ENCODE data around the gene AP3S2.

The AP3S2 gene

GRCh38 chr15:89806210-89806558, 87.6 kb downstream of the AP3S2 start:
- H3K4me3 ChIP-seq (replicated peaks; ENCODE audit: low read depth, low read length), result no peak overlapping the region
- no peaks in the 10 kb centered on the region for H3K27me3 ChIP-seq (replicated peaks; ENCODE audit: control insufficient read depth, insufficient read depth, low read length)
- DNase-seq (ENCODE audit: extremely low read depth, insufficient read length), result no peak
- TF ChIP-seq, protein P1, sequence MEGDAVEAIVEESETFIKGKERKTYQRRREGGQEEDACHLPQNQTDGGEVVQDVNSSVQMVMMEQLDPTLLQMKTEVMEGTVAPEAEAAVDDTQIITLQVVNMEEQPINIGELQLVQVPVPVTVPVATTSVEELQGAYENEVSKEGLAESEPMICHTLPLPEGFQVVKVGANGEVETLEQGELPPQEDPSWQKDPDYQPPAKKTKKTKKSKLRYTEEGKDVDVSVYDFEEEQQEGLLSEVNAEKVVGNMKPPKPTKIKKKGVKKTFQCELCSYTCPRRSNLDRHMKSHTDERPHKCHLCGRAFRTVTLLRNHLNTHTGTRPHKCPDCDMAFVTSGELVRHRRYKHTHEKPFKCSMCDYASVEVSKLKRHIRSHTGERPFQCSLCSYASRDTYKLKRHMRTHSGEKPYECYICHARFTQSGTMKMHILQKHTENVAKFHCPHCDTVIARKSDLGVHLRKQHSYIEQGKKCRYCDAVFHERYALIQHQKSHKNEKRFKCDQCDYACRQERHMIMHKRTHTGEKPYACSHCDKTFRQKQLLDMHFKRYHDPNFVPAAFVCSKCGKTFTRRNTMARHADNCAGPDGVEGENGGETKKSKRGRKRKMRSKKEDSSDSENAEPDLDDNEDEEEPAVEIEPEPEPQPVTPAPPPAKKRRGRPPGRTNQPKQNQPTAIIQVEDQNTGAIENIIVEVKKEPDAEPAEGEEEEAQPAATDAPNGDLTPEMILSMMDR (IDR thresholded peaks at IDR 0.05; ENCODE audit: insufficient read depth, low read length, poor library complexity, severe bottlenecking), result no peak
- no peaks in the 10 kb centered on the region for H3K36me3 ChIP-seq (ENCODE audit: control insufficient read depth, insufficient read depth, low read length)

DNA sequence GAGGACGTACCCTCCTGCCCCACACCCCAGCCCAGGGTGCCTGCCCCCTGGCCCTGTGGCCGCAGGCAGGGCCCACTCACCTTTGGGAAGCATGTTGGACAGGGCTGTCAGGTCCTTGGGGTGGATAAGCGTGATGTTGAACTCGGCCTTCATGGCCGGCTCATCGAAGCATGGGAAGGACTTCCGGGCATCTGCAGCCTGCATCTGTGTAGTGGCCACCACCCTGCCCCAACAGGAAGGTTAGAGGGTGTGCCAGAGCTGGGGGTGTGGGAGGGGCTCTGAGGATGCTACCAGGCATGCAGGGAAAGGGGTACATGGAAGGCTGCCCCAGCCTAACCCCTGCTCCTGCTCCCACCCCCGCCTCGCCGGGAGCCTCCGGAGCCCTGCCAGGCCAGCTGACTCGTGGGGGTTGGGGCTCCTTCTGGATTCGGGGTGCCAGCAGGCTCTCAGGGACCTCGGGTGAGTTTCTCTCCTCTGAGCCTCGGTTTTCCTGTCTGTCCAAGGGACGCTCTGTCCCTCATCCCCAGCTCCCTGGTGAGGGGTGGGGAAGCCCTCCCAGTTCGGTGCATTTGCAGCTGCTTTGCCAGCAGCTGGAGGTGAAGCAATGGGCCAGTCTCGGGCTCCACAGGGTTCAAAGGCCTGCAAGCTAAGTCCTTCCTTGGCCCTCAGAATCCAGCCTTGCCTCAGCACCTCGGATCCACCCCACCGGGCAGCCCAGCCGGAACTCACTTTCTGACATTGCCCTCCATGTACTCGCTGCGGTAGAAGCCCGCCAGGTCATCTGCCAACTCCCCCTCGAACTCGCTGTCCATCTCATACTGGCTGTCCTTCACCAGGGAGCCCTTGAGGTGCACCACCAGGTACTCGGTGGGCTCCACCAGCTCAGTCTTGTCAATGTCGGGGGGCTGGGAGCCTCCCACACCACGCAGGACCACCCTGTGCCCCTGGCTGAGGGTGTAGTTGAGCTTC, 88.3 kb downstream of the AP3S2 start:
- DNase-seq (ENCODE audit: extremely low read depth, insufficient read length), result no peak
- Histone ChIP-seq H3K4me3 (replicated peaks; ENCODE audit: low read depth, low read length) (no peak overlapping the region), H3K27me3 (replicated peaks; ENCODE audit: control insufficient read depth, insufficient read depth, low read length) (no peaks in the 10 kb centered on the region), H3K36me3 (ENCODE audit: control insufficient read depth, insufficient read depth, low read length) (no peaks in the 10 kb centered on the region)
- TF ChIP-seq, protein P1 (IDR thresholded peaks at IDR 0.05; ENCODE audit: insufficient read depth, low read length, poor library complexity, severe bottlenecking), result no peak

DNA sequence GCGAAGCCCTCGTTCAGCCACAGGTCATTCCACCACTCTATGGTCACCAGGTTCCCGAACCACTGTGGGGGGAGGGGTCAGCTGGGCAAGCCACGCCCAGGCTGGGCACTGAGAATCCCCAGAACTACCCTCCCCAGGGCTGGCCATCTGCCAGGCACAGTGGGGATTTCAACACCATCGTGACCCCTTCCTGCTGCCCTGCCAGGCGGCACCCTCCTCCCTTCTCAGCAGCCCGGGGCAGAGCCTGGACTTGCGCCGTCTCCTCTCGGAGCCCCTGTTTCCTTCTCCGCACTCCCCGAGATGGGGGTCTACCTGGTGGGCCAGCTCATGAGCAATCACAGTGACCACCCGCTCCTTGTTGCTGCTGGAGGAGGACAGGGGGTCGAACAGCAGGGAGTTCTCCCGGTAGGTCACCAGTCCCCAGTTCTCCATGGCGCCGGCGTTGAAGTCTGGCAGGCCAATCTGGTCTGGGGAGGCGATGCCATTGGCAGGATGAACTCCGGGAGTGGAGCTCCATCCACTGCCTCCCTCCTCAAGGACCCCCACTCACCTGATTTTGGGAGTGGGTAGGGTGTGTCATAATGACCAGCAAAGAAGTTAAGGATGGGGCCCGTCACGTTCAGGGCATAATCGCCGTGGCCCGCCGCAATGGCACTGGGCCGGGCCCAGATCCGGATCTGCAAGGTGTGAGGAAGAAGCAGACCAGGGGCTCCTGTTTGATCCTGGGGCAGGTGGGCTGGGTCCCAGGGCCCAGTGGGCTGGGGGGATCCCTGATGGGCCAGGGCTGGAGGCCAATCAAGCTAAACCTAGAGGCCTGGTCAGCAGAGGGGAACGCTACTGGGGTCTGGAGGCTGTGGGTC, 89.6 kb downstream of the AP3S2 start:
- H3K4me3 ChIP-seq (replicated peaks; ENCODE audit: low read depth, low read length), result no peak overlapping the region
- no peak for DNase-seq (ENCODE audit: extremely low read depth, insufficient read length)
- TF ChIP-seq, protein P1 (IDR thresholded peaks at IDR 0.05; ENCODE audit: insufficient read depth, low read length, poor library complexity, severe bottlenecking), result no peak
- no peaks in the 10 kb centered on the region for H3K36me3 ChIP-seq (ENCODE audit: control insufficient read depth, insufficient read depth, low read length)
- H3K27me3 ChIP-seq (replicated peaks; ENCODE audit: control insufficient read depth, insufficient read depth, low read length), result no peaks in the 10 kb centered on the region

DNA sequence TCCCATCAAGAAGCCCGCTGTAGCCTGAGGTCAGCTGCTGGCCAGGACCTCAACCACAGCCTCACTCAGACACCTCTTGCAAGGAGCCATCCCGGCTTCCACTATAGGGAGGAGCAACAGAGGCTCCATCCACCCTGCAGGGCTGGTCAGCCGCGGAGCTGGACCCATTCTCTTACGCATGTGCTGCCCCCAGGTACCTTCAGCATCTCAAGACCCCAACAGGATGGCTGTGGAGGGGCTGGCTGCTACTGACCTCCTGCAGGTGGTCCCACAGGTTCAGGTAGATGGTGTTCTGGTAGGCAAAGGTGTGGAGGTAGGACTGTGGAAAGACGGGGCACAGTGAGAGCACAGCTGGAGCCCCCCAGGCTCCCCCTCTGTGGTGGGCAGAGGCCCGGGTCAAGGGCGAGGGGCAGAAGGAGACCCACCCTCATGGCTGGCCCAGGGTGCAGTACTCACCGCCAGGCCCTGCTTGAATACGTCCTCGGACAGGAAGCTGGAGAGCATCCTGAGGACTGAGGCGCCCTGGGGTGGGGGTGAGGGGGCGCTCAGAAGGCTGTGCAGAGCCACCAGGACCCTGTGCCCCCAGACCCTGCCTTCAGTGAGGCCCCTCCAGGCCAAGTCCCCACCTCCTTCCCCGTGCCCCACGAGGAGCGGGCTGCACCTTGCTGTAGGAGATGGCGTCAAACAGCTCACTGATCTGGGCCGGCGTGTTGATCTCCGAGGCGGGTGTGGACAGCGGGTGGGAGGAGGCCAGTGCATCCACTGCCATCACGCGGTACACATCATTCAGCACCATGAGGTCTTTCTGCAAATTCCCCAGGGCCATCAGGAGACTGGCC, 90.6 kb downstream of the AP3S2 start:
- no peak overlapping the region for H3K4me3 ChIP-seq (replicated peaks; ENCODE audit: low read depth, low read length)
- DNase-seq (ENCODE audit: extremely low read depth, insufficient read length), result no peak
- H3K36me3 ChIP-seq (ENCODE audit: control insufficient read depth, insufficient read depth, low read length), result no peaks in the 10 kb centered on the region

More for the DNA sequence above, 90.6 kb downstream of the AP3S2 start:
- TF ChIP-seq, protein P1 (IDR thresholded peaks at IDR 0.05; ENCODE audit: insufficient read depth, low read length, poor library complexity, severe bottlenecking), result no peak
- H3K27me3 ChIP-seq (replicated peaks; ENCODE audit: control insufficient read depth, insufficient read depth, low read length), result no peaks in the 10 kb centered on the region

All from GM06990 (cell line).